ENCODE data around the gene POFUT2.

Gene POFUT2

DNA sequence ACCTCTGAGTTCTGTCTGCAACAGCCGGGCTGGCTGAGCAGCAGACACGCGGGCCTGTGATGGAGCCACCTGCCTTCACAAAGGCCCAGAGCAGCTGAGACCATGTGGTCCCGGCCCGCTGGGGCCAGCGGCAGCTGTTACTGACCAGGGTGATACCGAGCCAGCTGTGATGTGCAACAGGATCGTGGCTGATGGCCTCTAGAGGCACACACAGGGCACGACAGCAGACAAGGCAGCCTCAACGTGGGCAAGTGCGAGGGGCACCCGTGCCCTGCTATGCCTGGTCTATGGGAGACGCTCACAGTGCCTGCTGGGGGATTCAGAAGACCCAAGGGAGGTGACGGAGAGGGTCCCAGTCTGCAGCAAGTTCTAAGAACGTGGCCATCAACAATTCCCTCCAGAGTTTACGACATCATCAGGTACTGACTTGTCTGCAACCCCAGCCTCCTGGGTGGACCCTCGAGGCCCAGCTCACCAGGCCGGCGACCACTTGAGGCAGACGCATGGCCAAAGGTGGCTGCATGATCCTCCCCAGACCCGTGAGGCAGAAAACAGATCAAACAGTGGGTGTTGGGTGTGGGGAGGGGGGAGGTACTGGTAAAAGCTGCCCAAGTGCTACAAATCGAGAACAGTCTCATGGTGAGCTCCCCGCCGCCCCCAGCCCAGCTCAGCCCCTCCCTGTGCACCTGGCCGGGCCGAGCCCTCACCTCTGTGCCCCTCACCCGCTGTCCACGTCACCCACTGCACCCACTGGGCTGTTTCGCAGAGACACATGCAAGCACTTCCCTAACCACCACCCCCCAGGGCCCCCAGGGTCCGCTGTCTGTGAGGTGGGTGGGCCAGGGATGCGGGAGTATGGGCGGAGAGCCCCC is 6.0 kb downstream of the POFUT2 start:
- peaks cover under 1% of the 10 kb centered on the region for H3K4me1 ChIP-seq (ENCODE audit: low read depth, poor library complexity, severe bottlenecking)
- TF ChIP-seq, protein P1, sequence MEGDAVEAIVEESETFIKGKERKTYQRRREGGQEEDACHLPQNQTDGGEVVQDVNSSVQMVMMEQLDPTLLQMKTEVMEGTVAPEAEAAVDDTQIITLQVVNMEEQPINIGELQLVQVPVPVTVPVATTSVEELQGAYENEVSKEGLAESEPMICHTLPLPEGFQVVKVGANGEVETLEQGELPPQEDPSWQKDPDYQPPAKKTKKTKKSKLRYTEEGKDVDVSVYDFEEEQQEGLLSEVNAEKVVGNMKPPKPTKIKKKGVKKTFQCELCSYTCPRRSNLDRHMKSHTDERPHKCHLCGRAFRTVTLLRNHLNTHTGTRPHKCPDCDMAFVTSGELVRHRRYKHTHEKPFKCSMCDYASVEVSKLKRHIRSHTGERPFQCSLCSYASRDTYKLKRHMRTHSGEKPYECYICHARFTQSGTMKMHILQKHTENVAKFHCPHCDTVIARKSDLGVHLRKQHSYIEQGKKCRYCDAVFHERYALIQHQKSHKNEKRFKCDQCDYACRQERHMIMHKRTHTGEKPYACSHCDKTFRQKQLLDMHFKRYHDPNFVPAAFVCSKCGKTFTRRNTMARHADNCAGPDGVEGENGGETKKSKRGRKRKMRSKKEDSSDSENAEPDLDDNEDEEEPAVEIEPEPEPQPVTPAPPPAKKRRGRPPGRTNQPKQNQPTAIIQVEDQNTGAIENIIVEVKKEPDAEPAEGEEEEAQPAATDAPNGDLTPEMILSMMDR (conservative IDR thresholded peaks at IDR 0.05; ENCODE audit: low read depth, low read length) = no peak
- 0 out of 2 replicates have a peak, but pooled peaks cover 8% of the 10 kb centered on the region for H3K36me3 ChIP-seq (ENCODE audit: insufficient read depth)
- H4K20me1 ChIP-seq (ENCODE audit: insufficient read depth) = no peaks in the 10 kb centered on the region
- H3K4me2 ChIP-seq = no peak overlapping the region
- no peak overlapping the region for H2AFZ ChIP-seq (ENCODE audit: low read depth)
- H3K27ac ChIP-seq = no peak overlapping the region
- no peak overlapping the region for H3K4me3 ChIP-seq (IDR thresholded peaks at IDR 0.05; ENCODE audit: insufficient read depth, low read depth, low read length)
- H3K79me2 ChIP-seq (ENCODE audit: insufficient read depth, low read depth) = no peaks in the 10 kb centered on the region
- no peaks in the 10 kb centered on the region for H3K27me3 ChIP-seq (ENCODE audit: insufficient read depth, low read depth)
- no peak overlapping the region for H3K9ac ChIP-seq

DNA sequence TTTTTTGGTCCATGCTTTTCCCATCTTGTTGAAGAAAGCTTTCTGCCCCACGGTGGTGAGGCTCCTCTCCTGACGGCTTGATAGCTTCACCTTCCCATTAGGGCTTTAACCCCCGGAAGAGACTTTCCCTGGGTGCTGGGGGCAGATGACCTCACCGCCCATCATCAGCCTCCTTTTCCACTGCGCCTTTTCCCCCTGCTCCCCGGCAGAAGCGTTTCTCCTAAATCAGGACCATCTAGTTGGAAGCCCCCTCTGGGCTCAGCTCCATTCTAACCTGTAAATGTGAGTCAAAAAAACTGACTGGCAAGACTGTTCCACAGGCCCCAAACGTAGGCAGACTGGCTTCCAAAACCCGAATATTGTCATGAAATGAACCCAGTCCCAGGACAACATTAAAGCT is 6.7 kb downstream of the POFUT2 start:
- Histone ChIP-seq H3K4me2 (no peak overlapping the region), H3K4me3 (IDR thresholded peaks at IDR 0.05; ENCODE audit: insufficient read depth, low read depth, low read length) (no peak overlapping the region), H3K27ac (no peak overlapping the region), H3K4me1 (ENCODE audit: low read depth, poor library complexity, severe bottlenecking) (no peaks in the 10 kb centered on the region), H2AFZ (ENCODE audit: low read depth) (no peak overlapping the region), H3K27me3 (ENCODE audit: insufficient read depth, low read depth) (no peaks in the 10 kb centered on the region), H4K20me1 (ENCODE audit: insufficient read depth) (no peaks in the 10 kb centered on the region), H3K79me2 (ENCODE audit: insufficient read depth, low read depth) (no peaks in the 10 kb centered on the region), H3K36me3 (ENCODE audit: insufficient read depth) (0 out of 2 replicates have a peak, but pooled peaks cover 8% of the 10 kb centered on the region), H3K9ac (no peak overlapping the region)
- TF ChIP-seq, protein P1 (conservative IDR thresholded peaks at IDR 0.05; ENCODE audit: low read depth, low read length) = no peak

DNA sequence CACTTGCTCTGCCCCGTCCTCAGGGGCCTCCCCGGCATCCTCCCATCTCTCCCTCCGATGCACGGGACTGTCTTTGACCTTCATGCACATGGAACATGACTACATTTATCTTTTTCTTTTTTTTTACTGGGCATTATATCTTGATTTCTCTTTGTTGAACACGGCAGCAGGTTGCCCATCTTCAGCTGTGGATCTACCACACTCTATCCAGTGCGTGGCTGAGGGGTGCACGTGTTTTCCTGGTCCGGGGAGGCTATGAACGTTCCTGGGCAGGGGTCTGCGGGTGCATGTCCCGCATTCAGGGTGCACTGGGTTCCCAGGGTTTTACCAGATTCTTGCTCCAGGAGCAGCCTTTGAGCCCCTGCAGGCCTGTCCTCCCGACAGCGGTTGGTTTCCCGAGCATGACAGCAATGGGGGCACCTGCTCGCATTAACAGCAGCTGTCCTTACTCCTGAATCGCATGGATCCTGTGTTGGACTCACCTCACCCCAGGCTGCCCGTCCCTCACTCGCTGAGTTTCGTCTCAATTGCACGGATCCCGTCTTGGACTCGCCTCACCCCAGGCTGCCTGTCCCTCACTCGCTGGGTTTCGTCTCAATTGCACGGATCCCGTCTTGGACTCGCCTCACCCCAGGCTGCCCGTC is 7.4 kb downstream of the POFUT2 start:
- Histone ChIP-seq H4K20me1 (ENCODE audit: insufficient read depth) (no peaks in the 10 kb centered on the region), H2AFZ (ENCODE audit: low read depth) (no peak overlapping the region), H3K36me3 (ENCODE audit: insufficient read depth) (0 out of 2 replicates have a peak, but pooled peaks cover 6% of the 10 kb centered on the region)

DNA sequence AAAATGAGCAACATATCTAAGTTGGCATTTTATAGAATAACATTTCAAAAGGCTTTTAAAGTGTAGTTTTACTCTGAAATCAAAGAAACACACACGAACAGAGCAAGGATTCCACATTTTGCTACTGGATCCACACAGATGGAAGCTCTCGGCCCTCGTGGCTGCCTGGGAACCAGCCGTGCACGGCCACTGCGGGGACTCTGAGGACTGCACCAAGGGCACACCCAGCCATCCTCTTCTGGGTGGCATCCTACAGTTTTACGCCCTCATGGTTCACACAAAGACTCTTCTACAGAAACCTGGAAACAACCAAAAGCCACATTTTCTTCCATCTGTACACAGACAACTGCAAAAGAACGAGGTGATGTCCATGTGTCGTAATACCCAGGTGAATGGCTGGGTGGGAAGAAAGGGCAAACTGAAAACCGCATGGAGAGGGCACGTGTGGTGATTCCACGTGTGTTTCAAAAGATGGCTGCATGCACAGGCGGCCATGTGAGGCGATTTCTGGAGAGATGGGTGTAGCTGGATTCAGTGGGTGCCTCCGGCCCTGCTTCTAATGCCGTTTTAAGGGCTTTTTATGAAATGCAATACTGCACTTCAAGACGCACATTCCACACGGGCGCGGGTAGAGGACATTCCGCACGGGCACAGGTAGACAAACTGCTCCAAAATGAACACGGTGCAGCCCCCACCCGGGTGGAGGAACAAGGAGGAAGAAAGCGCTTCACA is 8.1 kb downstream of the POFUT2 start:
- Histone ChIP-seq H3K4me2 (no peak overlapping the region), H3K27ac (no peak overlapping the region), H3K4me3 (IDR thresholded peaks at IDR 0.05; ENCODE audit: insufficient read depth, low read depth, low read length) (no peak overlapping the region), H3K36me3 (ENCODE audit: insufficient read depth) (no peaks in the 10 kb centered on the region), H3K27me3 (ENCODE audit: insufficient read depth, low read depth) (no peaks in the 10 kb centered on the region), H3K79me2 (ENCODE audit: insufficient read depth, low read depth) (no peaks in the 10 kb centered on the region), H3K9ac (no peak overlapping the region), H3K4me1 (ENCODE audit: low read depth, poor library complexity, severe bottlenecking) (no peaks in the 10 kb centered on the region), H2AFZ (ENCODE audit: low read depth) (no peak overlapping the region), H4K20me1 (ENCODE audit: insufficient read depth) (no peaks in the 10 kb centered on the region)
- TF ChIP-seq, protein P1 (conservative IDR thresholded peaks at IDR 0.05; ENCODE audit: low read depth, low read length) = no peak

More for the DNA sequence above, 7.4 kb downstream of the POFUT2 start:
- H3K9ac ChIP-seq = no peak overlapping the region
- H3K27me3 ChIP-seq (ENCODE audit: insufficient read depth, low read depth) = no peaks in the 10 kb centered on the region
- TF ChIP-seq, protein P1 (conservative IDR thresholded peaks at IDR 0.05; ENCODE audit: low read depth, low read length) = no peak
- no peaks in the 10 kb centered on the region for H3K79me2 ChIP-seq (ENCODE audit: insufficient read depth, low read depth)
- H3K4me2 ChIP-seq = no peak overlapping the region
- H3K4me3 ChIP-seq (IDR thresholded peaks at IDR 0.05; ENCODE audit: insufficient read depth, low read depth, low read length) = no peak overlapping the region
- H3K4me1 ChIP-seq (ENCODE audit: low read depth, poor library complexity, severe bottlenecking) = no peaks in the 10 kb centered on the region
- H3K27ac ChIP-seq = no peak overlapping the region
